GM12873 (cell line): ENCODE measurements around the gene SPDYC.

ENCODE experiments used
- TF ChIP-seq, protein P1 (sequence below): IDR thresholded peaks from 2 replicates; pipeline ENCODE4 v1.5.1; 2012; ENCODE audit warnings: low read depth, mild to moderate bottlenecking, moderate library complexity, low read length, control low read depth; ENCODE audit not compliant: insufficient read depth; ENCODE audit errors: missing control alignments

Gene SPDYC

DNA sequence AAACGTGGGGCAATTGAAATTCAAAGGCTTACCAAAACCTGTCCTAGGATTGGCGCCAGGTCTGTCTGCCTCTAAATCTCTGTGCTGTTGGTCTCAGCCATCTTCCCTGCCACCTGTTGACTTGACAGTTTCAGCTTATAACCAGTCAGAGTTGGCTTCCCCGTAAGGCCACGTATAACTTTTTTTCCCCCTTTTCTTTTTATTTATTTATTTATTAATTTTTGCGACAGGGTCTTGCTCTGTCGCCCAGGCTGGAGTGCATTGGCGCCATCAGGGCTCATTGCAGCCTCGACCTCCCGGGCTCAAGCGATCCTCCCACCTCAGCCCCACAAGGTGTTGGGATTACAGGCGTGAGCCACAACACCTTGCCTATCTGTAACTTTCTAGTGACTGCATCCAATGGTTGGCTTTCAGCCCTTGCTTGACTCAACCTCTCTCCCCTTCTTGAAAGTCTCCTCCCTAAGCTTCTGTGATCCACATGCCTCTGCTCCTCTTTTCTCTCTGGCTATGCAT lies 34.3 kb upstream of the SPDYC start:
- TF ChIP-seq, protein P1, sequence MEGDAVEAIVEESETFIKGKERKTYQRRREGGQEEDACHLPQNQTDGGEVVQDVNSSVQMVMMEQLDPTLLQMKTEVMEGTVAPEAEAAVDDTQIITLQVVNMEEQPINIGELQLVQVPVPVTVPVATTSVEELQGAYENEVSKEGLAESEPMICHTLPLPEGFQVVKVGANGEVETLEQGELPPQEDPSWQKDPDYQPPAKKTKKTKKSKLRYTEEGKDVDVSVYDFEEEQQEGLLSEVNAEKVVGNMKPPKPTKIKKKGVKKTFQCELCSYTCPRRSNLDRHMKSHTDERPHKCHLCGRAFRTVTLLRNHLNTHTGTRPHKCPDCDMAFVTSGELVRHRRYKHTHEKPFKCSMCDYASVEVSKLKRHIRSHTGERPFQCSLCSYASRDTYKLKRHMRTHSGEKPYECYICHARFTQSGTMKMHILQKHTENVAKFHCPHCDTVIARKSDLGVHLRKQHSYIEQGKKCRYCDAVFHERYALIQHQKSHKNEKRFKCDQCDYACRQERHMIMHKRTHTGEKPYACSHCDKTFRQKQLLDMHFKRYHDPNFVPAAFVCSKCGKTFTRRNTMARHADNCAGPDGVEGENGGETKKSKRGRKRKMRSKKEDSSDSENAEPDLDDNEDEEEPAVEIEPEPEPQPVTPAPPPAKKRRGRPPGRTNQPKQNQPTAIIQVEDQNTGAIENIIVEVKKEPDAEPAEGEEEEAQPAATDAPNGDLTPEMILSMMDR, result no peak

DNA sequence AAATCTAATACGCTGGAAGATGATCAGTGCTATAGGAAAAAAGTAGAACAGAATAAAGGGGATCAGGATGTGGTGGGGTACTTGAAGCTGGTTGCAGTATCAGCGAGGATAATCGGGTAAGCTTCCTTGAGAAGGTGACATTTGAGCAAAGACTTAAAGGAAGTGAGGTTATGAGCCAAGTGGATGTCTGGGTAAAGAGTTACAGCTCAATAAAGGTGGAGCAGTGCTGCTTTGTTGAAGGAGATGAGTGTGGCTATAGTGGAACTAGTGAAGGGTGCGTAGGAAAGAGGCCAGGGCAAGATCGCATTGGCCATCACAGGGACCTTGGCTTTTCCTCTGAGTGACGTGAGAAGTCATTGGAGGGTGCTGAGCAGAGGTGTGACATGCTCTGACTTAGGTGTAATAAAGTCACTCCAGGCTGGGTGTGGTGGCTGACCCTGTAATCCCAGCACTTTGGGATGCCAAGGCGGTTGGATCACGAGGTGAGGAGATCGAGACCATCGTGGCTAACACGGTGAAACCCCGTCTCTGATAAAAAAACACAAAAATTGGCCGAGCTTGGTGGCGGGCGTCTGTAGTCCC lies 33.4 kb upstream of the SPDYC start:
- TF ChIP-seq, protein P1, result no peak

DNA sequence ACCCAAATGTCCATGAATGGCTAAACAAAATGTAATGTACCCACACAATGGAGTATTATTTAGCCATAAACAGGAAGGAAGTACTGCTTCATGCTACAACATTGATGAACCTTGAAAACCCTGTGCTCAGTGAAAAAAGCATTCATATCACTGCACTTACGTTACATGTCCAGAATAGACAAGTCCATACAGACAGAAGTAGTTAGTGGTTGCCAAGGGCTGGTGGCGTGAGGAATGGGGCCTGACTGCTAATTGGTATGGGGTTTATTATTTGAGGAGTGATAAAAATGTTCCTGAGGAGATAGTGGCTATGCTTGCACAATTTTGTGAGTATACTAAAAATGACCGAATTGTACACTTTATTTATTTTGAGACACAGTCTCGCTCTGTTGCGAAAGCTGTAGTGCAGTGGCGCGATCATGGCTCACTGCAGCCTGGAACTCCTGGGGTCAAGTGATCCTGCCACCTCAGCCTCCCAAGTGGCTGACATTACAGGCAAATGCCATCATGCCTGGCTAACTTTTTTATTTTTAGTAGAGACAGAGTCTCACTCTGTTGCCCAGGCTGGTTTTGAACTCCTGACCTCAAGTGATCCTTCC lies 28.0 kb upstream of the SPDYC start:
- TF ChIP-seq, protein P1, result no peak

DNA sequence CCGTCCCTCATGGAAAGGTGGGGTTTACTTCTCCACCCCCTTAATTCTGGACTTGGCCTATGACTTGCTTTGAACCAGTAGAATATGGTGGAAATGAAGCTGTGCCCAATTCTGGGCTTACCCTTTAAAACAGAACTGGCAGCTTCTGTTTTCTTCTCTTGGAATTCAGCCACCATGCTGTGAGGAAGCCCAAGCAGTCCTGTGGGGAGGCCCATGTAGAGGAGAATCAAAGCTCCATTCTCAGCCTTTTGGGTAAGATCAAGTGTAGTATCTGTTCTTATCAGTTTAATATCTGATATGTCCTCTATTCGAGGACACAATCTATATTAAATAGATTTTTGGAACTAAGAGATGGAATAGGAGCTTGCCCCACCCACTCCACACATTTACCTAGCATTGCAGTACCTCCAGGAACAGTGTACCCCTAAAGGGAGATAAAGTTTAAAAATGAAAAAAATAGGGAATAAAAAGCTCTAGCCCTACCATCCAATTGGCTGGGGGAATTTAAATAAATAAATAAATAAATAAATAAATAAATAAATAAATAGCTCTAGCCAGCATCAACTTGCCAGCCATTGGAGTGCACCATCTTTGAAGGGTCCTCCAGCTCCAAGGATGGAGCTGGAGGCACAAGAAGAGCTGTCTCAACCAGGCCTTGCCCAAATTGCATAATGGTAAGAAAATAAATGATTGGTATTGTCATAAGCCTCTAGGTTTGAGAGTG lies 22.5 kb upstream of the SPDYC start:
- TF ChIP-seq, protein P1, result no peak

DNA sequence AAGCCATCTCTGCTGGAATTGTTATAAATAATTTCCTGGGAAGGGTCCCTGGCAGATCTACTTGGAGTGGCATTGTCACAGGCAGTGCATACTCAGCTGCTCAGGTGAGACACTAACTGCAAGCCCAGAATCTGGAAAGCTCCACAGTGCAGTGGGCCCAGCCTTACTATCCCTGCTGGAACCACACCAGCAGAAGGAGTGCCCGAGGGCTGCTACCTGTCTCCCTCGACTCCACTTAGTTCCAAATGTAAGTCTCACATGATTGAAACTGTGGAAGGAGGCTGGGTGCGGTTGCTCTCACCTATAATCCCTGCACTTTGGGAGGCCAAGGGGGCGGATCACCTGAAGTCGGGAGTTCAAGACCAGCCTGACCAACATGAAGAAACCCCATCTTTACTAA lies 21.4 kb upstream of the SPDYC start:
- TF ChIP-seq, protein P1, result no peak

DNA sequence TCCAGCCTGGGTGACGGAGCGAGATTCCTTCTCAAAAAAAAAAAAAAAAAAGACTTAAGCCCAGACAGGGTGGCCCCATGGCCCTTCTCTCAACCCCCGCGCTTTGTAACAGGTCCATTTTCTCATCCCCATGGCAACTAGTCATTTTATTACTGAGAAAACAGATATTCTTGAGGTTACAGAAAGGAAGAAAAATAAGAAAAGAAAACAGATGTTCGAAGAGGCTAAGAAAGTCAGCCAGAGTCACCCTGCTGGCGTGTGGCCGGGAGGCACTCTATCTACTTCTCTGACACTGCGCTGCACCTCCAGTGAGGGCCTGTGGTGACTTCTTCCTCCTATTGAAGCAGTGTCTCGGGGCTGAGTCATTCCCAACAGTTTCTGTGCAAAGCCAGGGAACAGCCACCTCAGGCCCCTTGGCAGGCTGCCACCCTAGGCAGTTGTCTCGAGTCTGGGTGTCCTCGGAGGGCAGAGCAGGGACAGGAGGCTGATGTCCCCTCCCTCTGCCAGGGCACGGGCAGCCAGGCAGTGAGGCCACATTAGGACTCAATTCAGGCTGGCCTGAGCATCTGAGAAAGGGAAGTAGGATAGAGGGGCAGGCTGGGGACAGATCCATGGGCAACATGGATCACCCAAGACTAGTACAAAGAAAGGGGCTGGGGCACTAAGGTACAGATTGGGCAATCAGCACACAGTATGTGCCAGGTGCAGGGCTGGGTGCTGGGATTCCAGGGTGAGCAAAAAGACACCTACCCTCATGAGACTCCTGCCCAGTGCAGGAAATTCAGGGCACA lies 19.3 kb upstream of the SPDYC start:
- TF ChIP-seq, protein P1, result no peak

DNA sequence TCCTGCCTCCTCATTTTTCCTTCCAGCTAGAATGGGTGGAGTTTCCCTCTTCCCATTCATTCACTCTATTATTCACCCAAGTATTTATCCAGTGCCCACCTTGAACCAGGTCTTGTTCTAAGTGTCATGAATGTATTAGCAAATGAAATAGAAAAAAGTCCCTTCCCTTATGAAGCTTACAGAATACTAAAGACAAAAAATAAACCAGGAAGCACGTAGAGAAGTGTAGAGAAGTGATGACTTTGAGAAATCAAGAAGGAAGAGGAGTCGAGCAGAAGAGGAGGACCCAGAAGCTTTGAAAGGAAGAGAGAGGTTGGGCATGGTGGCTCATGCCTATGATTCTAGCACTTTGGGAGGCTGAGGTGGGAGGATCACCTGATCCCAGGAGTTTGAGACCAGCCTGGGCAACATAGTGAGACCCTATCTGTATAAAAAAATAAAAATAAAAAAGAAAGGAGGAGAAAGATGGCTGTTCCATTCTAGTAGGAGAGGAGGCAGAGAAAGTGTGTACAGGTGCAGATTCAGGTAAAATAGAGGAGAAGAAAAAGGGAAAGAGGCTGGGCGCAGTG lies 18.6 kb upstream of the SPDYC start:
- TF ChIP-seq, protein P1, result no peak
